NCI-H2227 treated with DMSO at 0.1 percent for 48 hours (cell line): ENCODE results near the gene CES2.

Experiments used
- DNase-seq: peaks from one replicate; lab custom pipeline; 2025; lab: John Stamatoyannopoulos, UW

CES2 gene

GRCh38 chr16:66918803-66919568 is 16.3 kb upstream of the CES2 start, which contains the start of gene CDH16:
Gene CDH16 (minus strand): TSS chr16:66918885. CDS start chr16:66918065, 820 bp downstream.
- no peak for DNase-seq

GRCh38 chr16:66919569-66920298 is 15.6 kb upstream of the CES2 start:
- no peak for DNase-seq

GRCh38 chr16:66920299-66920590 is 15.1 kb upstream of the CES2 start:
- DNase-seq, result no peak

GRCh38 chr16:66920924-66921680 is 14.2 kb upstream of the CES2 start:
- DNase-seq, result no peak

- DNase-seq, result no peak
Observed at GRCh38 chr16:66921729-66922450, 13.4 kb upstream of the CES2 start.

- no peak for DNase-seq
Observed at GRCh38 chr16:66923247-66923731, 12.0 kb upstream of the CES2 start.

GRCh38 chr16:66923866-66924265 is 11.4 kb upstream of the CES2 start:
- DNase-seq, result no peak

GRCh38 chr16:66924527-66925321 is 10.6 kb upstream of the CES2 start:
- no peak for DNase-seq

GRCh38 chr16:66925322-66925840 is 9.9 kb upstream of the CES2 start, which contains the start of gene RRAD:
Gene RRAD (minus strand): TSS chr16:66925535. CDS start chr16:66925179, 356 bp downstream.
- no peak for DNase-seq

- DNase-seq, result no peak
Observed at GRCh38 chr16:66926171-66926947, 9.0 kb upstream of the CES2 start.

GRCh38 chr16:66926961-66927436 is 8.3 kb upstream of the CES2 start:
- no peak for DNase-seq

- DNase-seq, result no peak
Observed at GRCh38 chr16:66927918-66928649, 7.2 kb upstream of the CES2 start.

- no peak for DNase-seq
Observed at GRCh38 chr16:66928702-66929388, 6.5 kb upstream of the CES2 start.

- DNase-seq, result no peak
Observed at GRCh38 chr16:66930189-66930588, 5.1 kb upstream of the CES2 start.

- DNase-seq, result no peak
Observed at GRCh38 chr16:66931665-66932064, 3.7 kb upstream of the CES2 start.

GRCh38 chr16:66932076-66932475 is 3.2 kb upstream of the CES2 start:
- no peak for DNase-seq

- DNase-seq, result no peak
Observed at GRCh38 chr16:66933776-66934137, 1.6 kb upstream of the CES2 start.

GRCh38 chr16:66934138-66934838 is 1.0 kb upstream of the CES2 start, which contains the start of gene CIAO2B:
Gene CIAO2B (minus strand): TSS chr16:66934402. CDS start chr16:66934364, 38 bp downstream.
- DNase-seq, result peak; percentile 49
